GM18505 (cell line): ENCODE measurements around the gene ZMYND10.

Source experiments
- ATAC-seq: cut with Tn5 transposase; IDR thresholded peaks from one replicate; pipeline ENCODE4 v1.9.1; 2021; ENCODE audit not compliant: unreplicated experiment
- POLR2A ChIP-seq: IDR thresholded peaks from 4 replicates; pipeline ENCODE4 v1.6.1; 2011; ENCODE audit warnings: borderline replicate concordance; ENCODE audit not compliant: insufficient read depth, insufficient read length; ENCODE audit errors: extremely low read depth

Gene ZMYND10

GRCh38 chr3:50350527-50351322 is 5.2 kb upstream of the ZMYND10 start, which contains the start of the genes CYB561D2 and NPRL2:
Gene CYB561D2, plus strand, starts transcription at chr3:50350862. Its CDS starts 572 bp downstream, at chr3:50351434.
Gene NPRL2, minus strand, starts transcription at chr3:50350775. Its CDS starts 123 bp downstream, at chr3:50350652.
- peak; percentile 78 for ATAC-seq
- peak; percentile 95 for TF ChIP-seq POLR2A

- no peak for ATAC-seq
- TF ChIP-seq POLR2A = no peak
These were observed 4.6 kb upstream of the ZMYND10 start for GRCh38 chr3:50350213-50350526.

- no peak for ATAC-seq
- TF ChIP-seq POLR2A = no peak
These were observed 1.8 kb upstream of the ZMYND10 start for GRCh38 chr3:50347187-50347813.

GRCh38 chr3:50345008-50345407 is 524 bp downstream of the ZMYND10 start:
- ATAC-seq = no peak
- no peak for TF ChIP-seq POLR2A

- ATAC-seq = no peak
- TF ChIP-seq POLR2A = no peak
These were observed 2.5 kb downstream of the ZMYND10 start for GRCh38 chr3:50342813-50343633.

GRCh38 chr3:50341996-50342650 is 3.4 kb downstream of the ZMYND10 start:
- no peak for TF ChIP-seq POLR2A
- no peak for ATAC-seq

- ATAC-seq = no peak
- TF ChIP-seq POLR2A = no peak
These were observed 4.0 kb downstream of the ZMYND10 start for GRCh38 chr3:50341537-50341936.

GRCh38 chr3:50340448-50341329 is 4.8 kb downstream of the ZMYND10 start, which contains the start of gene RASSF1:
Gene RASSF1, minus strand, starts transcription at chr3:50340836. Its CDS starts 31 bp downstream, at chr3:50340805.
- peak; percentile 76 for TF ChIP-seq POLR2A
- ATAC-seq = no peak

GRCh38 chr3:50340147-50340447 is 5.4 kb downstream of the ZMYND10 start:
- no peak for TF ChIP-seq POLR2A
- no peak for ATAC-seq

GRCh38 chr3:50339485-50340146 is 5.9 kb downstream of the ZMYND10 start:
- no peak for ATAC-seq
- TF ChIP-seq POLR2A = no peak

- ATAC-seq = no peak
- no peak for TF ChIP-seq POLR2A
These were observed 6.6 kb downstream of the ZMYND10 start for GRCh38 chr3:50338965-50339364.

- ATAC-seq = peak; percentile 75
- peak; percentile 76 for TF ChIP-seq POLR2A
These were observed 8.2 kb downstream of the ZMYND10 start for GRCh38 chr3:50337175-50337861.
